Cerebellar cortex (tissue), 1 donor: ENCODE results near the gene GNPDA2.
A peak's percentile ranks its signal among the peaks of the same experiment; 100 is the strongest.
"Not testable (repeated sequence)": the region's sequence is repeated elsewhere in the genome, so short reads cannot be mapped to it uniquely, and the experiment has no call there.

Source experiments
- DNase-seq: peaks from one replicate; pipeline ENCODE4 v3.0.0-alpha.2; 2015; ENCODE audit warnings: low spot score

GNPDA2 gene

GRCh38 chr4:44726038-44726871 is at the start of gene GNPDA2:
TSS of gene GNPDA2 (minus strand) at chr4:44726556. CDS start at chr4:44722207, 4,349 bp downstream.
- DNase-seq, result peak; percentile 89

GRCh38 chr4:44772340-44772739 is 46.0 kb upstream of the GNPDA2 start:
- DNase-seq, result no peak

GRCh38 chr4:44771789-44772188 is 45.4 kb upstream of the GNPDA2 start:
- no peak for DNase-seq

GRCh38 chr4:44766453-44766852 is 40.1 kb upstream of the GNPDA2 start:
- no peak for DNase-seq

- no peak for DNase-seq
Measured at GRCh38 chr4:44765116-44765515, 38.8 kb upstream of the GNPDA2 start.

GRCh38 chr4:44761306-44761705 is 35.0 kb upstream of the GNPDA2 start:
- no peak for DNase-seq

- peak; percentile 52 for DNase-seq
Measured at GRCh38 chr4:44760142-44760898, 34.0 kb upstream of the GNPDA2 start.

- DNase-seq, result no peak
Measured at GRCh38 chr4:44756559-44756958, 30.2 kb upstream of the GNPDA2 start.

- DNase-seq, result no peak
Measured at GRCh38 chr4:44740201-44740600, 13.8 kb upstream of the GNPDA2 start.

- DNase-seq, result no peak
Measured at GRCh38 chr4:44738615-44739014, 12.3 kb upstream of the GNPDA2 start.

- DNase-seq, result no peak
Measured at GRCh38 chr4:44736900-44737299, 10.5 kb upstream of the GNPDA2 start.

GRCh38 chr4:44728694-44729093 is 2.3 kb upstream of the GNPDA2 start:
- DNase-seq, result not testable (repeated sequence)

GRCh38 chr4:44727471-44727870 is 1.1 kb upstream of the GNPDA2 start:
- no peak for DNase-seq

GRCh38 chr4:44725726-44726037 is 674 bp downstream of the GNPDA2 start:
- DNase-seq, result peak; percentile 58

GRCh38 chr4:44725166-44725565 is 1.2 kb downstream of the GNPDA2 start:
- no peak for DNase-seq

GRCh38 chr4:44722001-44722400 is 4.4 kb downstream of the GNPDA2 start:
- no peak for DNase-seq

- DNase-seq, result peak; percentile 18
Measured at GRCh38 chr4:44720371-44720770, 6.0 kb downstream of the GNPDA2 start.

GRCh38 chr4:44716597-44716996 is 9.8 kb downstream of the GNPDA2 start:
- no peak for DNase-seq

GRCh38 chr4:44713125-44713524 is 13.2 kb downstream of the GNPDA2 start:
- DNase-seq, result no peak

- DNase-seq, result no peak
Measured at GRCh38 chr4:44704673-44705072, 21.7 kb downstream of the GNPDA2 start.

GRCh38 chr4:44701037-44701436 is 25.3 kb downstream of the GNPDA2 start:
- DNase-seq, result no peak

GRCh38 chr4:44700427-44700826 is 25.9 kb downstream of the GNPDA2 start:
- DNase-seq, result no peak

GRCh38 chr4:44684648-44685047 is 41.7 kb downstream of the GNPDA2 start:
- no peak for DNase-seq
